ENCODE measurements around the gene RPL18.

DNA sequence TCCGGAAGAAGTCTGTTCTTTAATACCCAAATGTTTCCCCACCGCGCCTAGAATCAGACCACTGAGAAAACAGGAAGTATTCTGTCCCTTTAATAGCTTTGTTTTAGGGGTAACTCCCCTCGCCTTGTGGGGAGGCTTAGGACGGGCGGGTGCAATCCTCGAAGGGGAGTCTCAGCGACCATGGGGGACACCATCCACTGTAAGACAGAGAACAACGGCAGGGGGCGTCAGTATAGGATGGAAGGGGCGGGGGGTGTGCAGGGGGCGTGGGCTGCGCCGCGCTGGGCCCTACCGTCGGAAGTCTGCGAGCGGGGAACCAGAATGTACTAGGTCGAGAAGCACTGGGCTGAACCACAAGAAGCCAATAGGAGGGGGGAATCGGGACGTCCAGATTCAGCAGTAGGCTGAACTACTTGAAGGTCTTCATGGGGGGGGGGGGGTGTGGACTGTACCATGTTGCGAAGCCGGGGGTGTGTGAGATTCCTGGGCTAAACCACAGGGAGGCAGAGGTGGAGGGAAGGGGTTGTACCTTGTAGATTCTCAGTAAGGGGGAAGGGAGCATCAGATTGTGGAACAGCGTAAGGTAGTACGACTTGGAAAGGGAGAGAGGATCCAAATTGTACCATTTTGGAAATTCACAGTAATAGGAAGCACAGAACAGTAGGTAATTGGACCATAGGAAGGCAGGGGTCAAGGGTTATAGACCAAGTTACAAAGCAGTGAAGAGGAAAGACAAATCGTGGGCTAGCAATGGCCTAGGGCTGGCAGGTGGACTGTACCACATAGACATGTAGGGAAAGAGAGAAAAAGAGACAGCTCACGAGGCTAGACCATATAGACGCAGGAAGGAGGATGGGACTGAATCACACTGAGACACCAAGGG is 19.2 kb upstream of the RPL18 start:
- no peak; the same call in 1 of the 2 replicates for TF ChIP-seq POLR2AphosphoS5 (IDR thresholded peaks at IDR 0.05; ENCODE audit: low read depth)
- TF ChIP-seq, protein P1, sequence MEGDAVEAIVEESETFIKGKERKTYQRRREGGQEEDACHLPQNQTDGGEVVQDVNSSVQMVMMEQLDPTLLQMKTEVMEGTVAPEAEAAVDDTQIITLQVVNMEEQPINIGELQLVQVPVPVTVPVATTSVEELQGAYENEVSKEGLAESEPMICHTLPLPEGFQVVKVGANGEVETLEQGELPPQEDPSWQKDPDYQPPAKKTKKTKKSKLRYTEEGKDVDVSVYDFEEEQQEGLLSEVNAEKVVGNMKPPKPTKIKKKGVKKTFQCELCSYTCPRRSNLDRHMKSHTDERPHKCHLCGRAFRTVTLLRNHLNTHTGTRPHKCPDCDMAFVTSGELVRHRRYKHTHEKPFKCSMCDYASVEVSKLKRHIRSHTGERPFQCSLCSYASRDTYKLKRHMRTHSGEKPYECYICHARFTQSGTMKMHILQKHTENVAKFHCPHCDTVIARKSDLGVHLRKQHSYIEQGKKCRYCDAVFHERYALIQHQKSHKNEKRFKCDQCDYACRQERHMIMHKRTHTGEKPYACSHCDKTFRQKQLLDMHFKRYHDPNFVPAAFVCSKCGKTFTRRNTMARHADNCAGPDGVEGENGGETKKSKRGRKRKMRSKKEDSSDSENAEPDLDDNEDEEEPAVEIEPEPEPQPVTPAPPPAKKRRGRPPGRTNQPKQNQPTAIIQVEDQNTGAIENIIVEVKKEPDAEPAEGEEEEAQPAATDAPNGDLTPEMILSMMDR (conservative IDR thresholded peaks at IDR 0.05; ENCODE audit: low read depth in 2 of 2), result peak; percentile 22 to 48; a peak in 3 of 4 replicates
- TF ChIP-seq CREB1 (CRISPR knock-in tag; IDR thresholded peaks at IDR 0.05; ENCODE audit: low read depth), result no peak
- no peak for TF ChIP-seq EZH2 (IDR thresholded peaks at IDR 0.05; ENCODE audit: low read depth, unreplicated experiment)
- no peak for TF ChIP-seq EZH2phosphoT487 (IDR thresholded peaks at IDR 0.05; ENCODE audit: unreplicated experiment)
- TF ChIP-seq, protein P2, sequence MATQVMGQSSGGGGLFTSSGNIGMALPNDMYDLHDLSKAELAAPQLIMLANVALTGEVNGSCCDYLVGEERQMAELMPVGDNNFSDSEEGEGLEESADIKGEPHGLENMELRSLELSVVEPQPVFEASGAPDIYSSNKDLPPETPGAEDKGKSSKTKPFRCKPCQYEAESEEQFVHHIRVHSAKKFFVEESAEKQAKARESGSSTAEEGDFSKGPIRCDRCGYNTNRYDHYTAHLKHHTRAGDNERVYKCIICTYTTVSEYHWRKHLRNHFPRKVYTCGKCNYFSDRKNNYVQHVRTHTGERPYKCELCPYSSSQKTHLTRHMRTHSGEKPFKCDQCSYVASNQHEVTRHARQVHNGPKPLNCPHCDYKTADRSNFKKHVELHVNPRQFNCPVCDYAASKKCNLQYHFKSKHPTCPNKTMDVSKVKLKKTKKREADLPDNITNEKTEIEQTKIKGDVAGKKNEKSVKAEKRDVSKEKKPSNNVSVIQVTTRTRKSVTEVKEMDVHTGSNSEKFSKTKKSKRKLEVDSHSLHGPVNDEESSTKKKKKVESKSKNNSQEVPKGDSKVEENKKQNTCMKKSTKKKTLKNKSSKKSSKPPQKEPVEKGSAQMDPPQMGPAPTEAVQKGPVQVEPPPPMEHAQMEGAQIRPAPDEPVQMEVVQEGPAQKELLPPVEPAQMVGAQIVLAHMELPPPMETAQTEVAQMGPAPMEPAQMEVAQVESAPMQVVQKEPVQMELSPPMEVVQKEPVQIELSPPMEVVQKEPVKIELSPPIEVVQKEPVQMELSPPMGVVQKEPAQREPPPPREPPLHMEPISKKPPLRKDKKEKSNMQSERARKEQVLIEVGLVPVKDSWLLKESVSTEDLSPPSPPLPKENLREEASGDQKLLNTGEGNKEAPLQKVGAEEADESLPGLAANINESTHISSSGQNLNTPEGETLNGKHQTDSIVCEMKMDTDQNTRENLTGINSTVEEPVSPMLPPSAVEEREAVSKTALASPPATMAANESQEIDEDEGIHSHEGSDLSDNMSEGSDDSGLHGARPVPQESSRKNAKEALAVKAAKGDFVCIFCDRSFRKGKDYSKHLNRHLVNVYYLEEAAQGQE (IDR thresholded peaks at IDR 0.05; ENCODE audit: unreplicated experiment), result no peak
- no peak for TF ChIP-seq ZNF114 (CRISPR knock-in tag; IDR thresholded peaks at IDR 0.05)
- TF ChIP-seq NANOG (IDR thresholded peaks at IDR 0.05; ENCODE audit: borderline replicate concordance), result no peak
- TF ChIP-seq JUNB (IDR thresholded peaks at IDR 0.05; ENCODE audit: unreplicated experiment), result no peak
- TF ChIP-seq, protein P3, sequence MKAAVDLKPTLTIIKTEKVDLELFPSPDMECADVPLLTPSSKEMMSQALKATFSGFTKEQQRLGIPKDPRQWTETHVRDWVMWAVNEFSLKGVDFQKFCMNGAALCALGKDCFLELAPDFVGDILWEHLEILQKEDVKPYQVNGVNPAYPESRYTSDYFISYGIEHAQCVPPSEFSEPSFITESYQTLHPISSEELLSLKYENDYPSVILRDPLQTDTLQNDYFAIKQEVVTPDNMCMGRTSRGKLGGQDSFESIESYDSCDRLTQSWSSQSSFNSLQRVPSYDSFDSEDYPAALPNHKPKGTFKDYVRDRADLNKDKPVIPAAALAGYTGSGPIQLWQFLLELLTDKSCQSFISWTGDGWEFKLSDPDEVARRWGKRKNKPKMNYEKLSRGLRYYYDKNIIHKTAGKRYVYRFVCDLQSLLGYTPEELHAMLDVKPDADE (IDR thresholded peaks at IDR 0.05), result no peak
- TF ChIP-seq, protein P4, sequence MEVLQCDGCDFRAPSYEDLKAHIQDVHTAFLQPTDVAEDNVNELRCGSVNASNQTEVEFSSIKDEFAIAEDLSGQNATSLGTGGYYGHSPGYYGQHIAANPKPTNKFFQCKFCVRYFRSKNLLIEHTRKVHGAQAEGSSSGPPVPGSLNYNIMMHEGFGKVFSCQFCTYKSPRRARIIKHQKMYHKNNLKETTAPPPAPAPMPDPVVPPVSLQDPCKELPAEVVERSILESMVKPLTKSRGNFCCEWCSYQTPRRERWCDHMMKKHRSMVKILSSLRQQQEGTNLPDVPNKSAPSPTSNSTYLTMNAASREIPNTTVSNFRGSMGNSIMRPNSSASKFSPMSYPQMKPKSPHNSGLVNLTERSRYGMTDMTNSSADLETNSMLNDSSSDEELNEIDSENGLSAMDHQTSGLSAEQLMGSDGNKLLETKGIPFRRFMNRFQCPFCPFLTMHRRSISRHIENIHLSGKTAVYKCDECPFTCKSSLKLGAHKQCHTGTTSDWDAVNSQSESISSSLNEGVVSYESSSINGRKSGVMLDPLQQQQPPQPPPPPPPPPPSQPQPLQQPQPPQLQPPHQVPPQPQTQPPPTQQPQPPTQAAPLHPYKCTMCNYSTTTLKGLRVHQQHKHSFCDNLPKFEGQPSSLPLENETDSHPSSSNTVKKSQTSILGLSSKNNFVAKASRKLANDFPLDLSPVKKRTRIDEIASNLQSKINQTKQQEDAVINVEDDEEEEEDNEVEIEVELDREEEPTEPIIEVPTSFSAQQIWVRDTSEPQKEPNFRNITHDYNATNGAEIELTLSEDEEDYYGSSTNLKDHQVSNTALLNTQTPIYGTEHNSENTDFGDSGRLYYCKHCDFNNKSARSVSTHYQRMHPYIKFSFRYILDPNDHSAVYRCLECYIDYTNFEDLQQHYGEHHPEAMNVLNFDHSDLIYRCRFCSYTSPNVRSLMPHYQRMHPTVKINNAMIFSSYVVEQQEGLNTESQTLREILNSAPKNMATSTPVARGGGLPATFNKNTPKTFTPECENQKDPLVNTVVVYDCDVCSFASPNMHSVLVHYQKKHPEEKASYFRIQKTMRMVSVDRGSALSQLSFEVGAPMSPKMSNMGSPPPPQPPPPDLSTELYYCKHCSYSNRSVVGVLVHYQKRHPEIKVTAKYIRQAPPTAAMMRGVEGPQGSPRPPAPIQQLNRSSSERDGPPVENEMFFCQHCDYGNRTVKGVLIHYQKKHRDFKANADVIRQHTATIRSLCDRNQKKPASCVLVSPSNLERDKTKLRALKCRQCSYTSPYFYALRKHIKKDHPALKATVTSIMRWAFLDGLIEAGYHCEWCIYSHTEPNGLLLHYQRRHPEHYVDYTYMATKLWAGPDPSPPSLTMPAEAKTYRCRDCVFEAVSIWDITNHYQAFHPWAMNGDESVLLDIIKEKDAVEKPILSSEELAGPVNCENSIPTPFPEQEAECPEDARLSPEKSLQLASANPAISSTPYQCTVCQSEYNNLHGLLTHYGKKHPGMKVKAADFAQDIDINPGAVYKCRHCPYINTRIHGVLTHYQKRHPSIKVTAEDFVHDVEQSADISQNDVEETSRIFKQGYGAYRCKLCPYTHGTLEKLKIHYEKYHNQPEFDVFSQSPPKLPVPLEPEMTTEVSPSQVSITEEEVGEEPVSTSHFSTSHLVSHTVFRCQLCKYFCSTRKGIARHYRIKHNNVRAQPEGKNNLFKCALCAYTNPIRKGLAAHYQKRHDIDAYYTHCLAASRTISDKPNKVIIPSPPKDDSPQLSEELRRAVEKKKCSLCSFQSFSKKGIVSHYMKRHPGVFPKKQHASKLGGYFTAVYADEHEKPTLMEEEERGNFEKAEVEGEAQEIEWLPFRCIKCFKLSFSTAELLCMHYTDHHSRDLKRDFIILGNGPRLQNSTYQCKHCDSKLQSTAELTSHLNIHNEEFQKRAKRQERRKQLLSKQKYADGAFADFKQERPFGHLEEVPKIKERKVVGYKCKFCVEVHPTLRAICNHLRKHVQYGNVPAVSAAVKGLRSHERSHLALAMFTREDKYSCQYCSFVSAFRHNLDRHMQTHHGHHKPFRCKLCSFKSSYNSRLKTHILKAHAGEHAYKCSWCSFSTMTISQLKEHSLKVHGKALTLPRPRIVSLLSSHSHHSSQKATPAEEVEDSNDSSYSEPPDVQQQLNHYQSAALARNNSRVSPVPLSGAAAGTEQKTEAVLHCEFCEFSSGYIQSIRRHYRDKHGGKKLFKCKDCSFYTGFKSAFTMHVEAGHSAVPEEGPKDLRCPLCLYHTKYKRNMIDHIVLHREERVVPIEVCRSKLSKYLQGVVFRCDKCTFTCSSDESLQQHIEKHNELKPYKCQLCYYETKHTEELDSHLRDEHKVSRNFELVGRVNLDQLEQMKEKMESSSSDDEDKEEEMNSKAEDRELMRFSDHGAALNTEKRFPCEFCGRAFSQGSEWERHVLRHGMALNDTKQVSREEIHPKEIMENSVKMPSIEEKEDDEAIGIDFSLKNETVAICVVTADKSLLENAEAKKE (CRISPR knock-in tag; IDR thresholded peaks at IDR 0.05), result no peak
- TF ChIP-seq ZNF331 (CRISPR knock-in tag; IDR thresholded peaks at IDR 0.05; ENCODE audit: low read depth), result no peak
- TF ChIP-seq STAT1 (IDR thresholded peaks at IDR 0.05; ENCODE audit: unreplicated experiment), result no peak
